Measurements from ENCODE around the gene APOL2. TPM values are rescaled to one million over a fixed set of nuclear protein-coding genes. Genes with fewer than 3 reads are reported as not detected.

Gene APOL2
- total RNA-seq, 4 donors from 2014 or later, result 15.6 to 96.2 (median 60.3) TPM

- no peak for DNase-seq
- Histone ChIP-seq H3K27ac (peak overlapping the region; percentile 90 to 98), H3K9me3 (no peaks in the 10 kb centered on the region), H3K36me3 (no peaks in the 10 kb centered on the region), H3K4me3 (peak overlapping the region; percentile 63 to 71), H3K27me3 (no peaks in the 10 kb centered on the region), H3K4me1 (peaks cover 4 to 20% of the 10 kb centered on the region in 2 donors)
- TF ChIP-seq CTCF (IDR thresholded peaks at IDR 0.05), result no peak
- TF ChIP-seq POLR2A (IDR thresholded peaks at IDR 0.05), result no peak
- intact Hi-C loops (cut with DNase I; ENCODE audit: low total_unique reads), result no loop called here
These were observed 252 bp downstream of the APOL2 start for GRCh38 chr22:36239150-36239400.

DNA sequence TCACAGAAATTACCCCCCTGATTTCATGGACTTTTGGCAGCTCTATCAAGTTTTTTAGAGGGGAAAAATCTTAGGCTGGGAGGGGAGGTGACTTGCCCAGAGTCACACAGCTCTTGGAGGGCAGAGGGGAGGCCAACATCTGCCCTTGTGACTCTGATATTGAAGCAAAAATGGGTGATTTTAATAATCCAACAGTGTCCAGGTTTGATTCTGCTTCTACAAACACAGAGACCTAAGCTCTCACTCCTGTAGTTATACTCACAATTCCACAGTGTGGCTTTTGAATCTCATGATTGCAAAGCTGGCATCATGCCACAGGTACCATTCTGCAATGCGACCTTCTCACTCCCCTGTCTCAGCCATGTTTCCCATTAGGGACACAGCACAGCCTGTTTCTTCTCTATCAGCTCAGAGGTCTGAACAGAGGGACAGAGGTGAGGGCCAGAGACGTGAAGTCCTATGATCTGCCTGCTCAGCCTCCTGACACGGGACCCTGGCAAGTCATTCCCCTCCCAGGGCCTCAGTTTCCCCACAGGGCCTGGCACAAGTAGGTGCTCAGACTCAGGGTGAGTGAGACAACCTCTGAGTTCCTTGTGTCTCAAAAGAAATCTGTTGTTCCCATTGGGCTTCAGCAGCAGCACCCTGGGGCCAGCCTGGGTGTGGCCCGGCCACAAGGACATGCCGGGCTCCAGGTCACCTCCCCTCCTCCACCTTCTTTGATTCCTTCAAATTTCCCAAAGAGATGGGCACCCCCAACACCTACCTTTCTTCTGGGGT lies 766 bp downstream of the APOL2 start:
- Histone ChIP-seq H3K36me3 (no peaks in the 10 kb centered on the region), H3K4me1 (peaks cover 4 to 20% of the 10 kb centered on the region in 2 donors), H3K4me3 (peak overlapping the region; percentile 63 to 71), H3K27me3 (no peaks in the 10 kb centered on the region), H3K9me3 (no peaks in the 10 kb centered on the region), H3K27ac (peak overlapping the region; percentile 90 to 98)
- intact Hi-C loops (cut with DNase I; ENCODE audit: low total_unique reads), result no loop called here
- peak in 1 of 2 donors; percentile 53 for DNase-seq
- TF ChIP-seq CTCF (IDR thresholded peaks at IDR 0.05) (no peak), POLR2A (IDR thresholded peaks at IDR 0.05) (no peak)

DNA sequence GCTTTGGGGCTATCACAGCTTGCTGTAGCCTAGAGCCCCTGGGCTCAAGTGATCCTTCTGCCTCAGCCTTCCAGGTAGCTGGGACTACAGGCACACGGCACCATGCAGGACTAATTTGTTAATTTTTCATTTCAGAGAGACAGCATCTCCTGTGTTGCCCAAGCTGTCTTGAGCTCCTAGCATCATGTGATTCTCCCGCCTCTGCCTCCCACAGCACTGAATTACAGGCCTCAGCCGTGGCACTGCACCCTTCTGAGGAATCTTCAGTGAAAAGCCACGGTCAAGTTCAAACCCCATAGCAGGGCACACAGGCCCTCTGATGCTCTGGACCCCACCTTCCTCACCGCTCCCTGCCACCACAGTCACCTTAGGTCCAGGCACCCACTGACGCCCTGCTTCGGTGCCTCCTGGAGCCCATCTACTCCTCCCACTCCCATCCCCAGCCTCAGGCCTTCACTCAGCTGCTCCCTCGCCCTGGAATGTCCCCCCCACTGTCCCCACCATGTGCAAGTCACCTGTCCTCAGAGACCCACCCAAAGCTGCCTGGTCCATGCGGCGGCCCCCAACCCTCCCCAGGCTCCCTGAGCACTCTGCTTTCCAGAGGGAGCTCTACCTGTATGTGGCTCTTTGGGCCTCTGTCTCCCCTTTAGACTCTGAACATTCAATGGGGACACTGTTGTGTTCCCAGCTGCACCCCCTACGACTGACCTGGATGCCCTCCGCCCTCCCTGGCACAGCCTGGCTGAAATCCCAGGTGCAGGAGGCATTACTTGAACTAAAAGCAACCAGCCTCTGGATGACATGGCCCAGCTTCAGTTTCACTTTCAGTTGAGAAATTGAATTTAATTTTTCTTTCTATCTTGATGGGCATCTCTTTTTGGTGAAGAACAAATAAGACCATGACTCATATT lies 1.6 kb downstream of the APOL2 start:
- Histone ChIP-seq H3K4me3 (peak overlapping the region; percentile 63 to 71), H3K4me1 (peaks cover 4 to 20% of the 10 kb centered on the region in 2 donors), H3K27me3 (no peaks in the 10 kb centered on the region), H3K9me3 (no peaks in the 10 kb centered on the region), H3K36me3 (no peaks in the 10 kb centered on the region), H3K27ac (peak overlapping the region; percentile 90 to 98)
- DNase-seq, result no peak
- intact Hi-C loops (cut with DNase I; ENCODE audit: low total_unique reads), result no loop called here
- no peak for TF ChIP-seq CTCF (IDR thresholded peaks at IDR 0.05)
- TF ChIP-seq POLR2A (IDR thresholded peaks at IDR 0.05), result no peak

DNA sequence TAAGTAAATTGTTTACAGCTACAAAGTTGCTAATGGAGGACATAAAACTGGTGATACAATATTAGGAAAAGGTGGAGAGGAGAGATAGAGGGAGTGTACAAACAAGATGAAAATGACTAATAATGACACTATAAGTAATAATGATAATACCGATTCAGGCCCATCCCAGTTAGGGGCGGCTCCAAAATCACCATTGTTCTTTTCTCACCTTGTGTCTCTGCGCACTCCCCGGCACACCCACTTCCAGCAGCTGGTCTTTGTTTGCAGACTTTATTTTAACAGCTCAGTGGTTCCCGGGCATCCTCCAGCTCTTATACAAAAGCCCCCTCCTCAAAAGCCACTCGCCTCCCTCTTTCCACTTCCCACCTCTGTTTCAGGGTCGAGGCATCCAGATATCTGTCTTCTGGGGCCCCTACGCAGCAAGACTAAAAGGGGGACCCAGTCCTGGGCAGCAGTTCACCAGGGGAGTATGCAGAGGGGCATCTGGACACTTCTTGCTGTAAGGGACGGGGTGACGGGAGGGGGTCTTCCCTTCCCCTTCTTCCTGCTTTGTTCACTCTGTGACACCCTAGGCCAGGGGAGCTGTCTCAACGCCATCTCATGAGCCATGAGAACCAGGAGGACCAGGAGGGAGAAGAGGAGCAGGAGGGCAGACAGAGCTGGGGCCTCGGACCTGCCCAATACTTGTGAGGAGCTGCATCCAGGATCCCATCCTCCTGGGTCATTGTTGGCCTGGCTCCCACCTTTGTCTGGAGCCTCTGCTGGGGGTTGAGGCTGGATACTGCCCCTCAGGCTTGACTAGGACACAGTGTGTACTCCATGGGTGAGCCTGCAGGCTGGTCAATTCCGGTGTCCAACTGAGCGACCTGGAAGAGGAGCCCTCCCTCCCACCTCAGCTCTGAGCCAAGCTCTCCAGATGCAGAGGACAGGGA lies 2.7 kb downstream of the APOL2 start:
- H3K4me1 ChIP-seq, result peaks cover 4 to 20% of the 10 kb centered on the region in 2 donors
- intact Hi-C loops (cut with DNase I; ENCODE audit: low total_unique reads), result no loop called here
- H3K36me3 ChIP-seq, result no peaks in the 10 kb centered on the region
- peak overlapping the region in 1 of 2 donors; percentile 63 for H3K4me3 ChIP-seq
- TF ChIP-seq POLR2A (IDR thresholded peaks at IDR 0.05) (no peak), CTCF (IDR thresholded peaks at IDR 0.05) (no peak)
- H3K9me3 ChIP-seq, result no peaks in the 10 kb centered on the region
- H3K27me3 ChIP-seq, result no peaks in the 10 kb centered on the region
- no peak for DNase-seq
- H3K27ac ChIP-seq, result peak overlapping the region; percentile 90 to 98

All from uterus (tissue), 4 donors.